HG03139 (cell line): ENCODE measurements around the gene MLST8.
"Not testable (repeated sequence)": the region's sequence is repeated elsewhere in the genome, so short reads cannot be mapped to it uniquely, and the experiment has no call there.

Source experiments
- ATAC-seq: cut with Tn5 transposase; IDR thresholded peaks from one replicate; pipeline ENCODE4 v1.9.1; 2021; ENCODE audit not compliant: unreplicated experiment

The MLST8 gene

DNA sequence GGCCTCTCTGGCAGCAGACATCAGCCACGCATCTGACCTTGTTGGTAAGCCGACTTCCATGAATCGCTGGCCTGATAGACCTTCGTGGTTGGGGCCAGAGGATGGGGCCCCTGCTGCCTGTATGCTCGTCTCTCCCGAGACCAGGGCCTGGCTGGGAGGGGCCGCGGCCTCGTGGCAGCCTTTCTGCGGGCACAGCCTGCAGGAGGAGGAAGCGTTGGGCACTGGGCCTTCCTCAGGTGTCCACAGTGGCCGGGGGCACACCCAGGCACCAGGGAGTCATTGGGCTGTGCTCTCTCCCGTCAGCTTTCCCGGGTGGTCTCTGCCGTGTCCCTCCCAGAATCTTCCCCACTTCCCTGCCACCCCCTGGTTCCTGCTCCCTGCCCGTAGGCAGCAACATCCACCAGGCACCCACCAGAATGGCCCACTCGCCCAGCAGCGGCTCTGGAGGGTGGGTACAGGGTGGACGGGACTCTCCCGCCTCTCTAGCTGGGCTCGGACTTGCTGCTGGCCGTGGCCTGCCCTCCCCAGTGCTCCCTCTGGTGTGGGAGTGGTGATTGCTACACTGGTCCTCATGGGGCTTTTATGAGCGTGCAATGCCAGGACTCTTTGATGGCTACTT, 24.5 kb downstream of the MLST8 start:
- ATAC-seq, result no peak

DNA sequence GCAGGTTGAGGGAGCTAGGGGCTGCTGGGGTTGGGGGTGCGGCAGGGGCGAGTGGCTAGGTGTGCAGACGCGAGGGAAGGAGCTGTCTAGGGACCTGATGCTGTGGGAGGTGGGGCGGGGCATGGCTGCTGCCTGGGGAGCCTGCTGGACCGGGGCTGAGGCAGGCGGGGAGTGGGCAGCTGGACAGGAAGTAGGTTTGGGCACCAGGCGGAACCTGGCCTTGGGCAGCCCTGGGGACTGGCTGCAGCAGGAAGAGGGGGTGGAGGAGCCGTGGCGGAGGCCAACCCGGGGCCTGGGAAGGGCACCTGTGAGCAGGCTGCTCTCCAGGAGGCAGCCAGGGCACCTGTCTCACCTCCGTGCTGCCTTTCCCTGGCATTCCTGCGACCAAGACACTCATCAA, 25.1 kb downstream of the MLST8 start:
- ATAC-seq, result no peak

DNA sequence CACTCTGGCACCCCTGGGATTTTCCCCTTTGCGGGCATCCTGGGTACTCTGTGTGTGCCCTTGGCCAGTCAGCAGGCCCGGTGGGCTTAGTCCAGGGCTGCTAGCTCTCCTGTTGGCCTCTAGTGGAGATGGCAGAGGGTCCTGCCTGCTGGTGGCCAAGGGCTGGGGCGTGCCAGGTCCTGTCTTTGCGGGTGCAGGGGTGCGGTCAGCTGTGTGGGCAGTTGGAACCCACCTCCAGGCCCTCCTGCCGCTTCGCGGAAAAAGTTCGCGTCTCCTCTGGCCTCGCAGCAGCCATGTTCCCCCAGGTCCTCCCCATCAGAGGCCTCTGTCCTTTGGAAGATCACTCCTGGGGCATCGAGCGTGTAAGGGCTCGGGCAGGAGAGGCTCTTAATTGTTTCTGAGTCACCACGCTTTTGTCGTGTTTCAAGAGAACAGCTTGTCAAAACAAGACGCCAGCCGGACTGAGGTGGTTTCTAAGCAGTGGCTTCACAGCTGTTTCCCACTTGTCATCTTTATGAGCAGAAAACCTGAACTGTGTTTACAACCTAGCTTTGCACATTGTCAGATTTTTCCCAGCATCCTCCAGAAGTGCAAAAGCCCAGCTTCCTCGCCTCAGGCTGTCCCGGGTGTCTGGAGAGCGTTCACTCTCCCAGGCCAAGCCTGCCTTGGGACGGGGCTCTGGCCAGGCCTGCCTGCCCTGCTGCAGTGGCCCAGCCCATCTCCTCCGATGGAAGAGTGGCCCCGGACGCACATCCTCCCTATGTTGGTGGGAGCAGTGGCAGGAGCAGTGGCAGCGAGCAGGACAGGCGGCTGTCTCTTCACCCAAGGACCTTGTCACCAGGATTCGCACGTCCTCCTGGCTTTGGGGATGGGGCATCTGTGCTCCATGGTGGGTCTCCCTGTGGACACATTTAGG, 26.0 kb downstream of the MLST8 start:
- no peak for ATAC-seq

DNA sequence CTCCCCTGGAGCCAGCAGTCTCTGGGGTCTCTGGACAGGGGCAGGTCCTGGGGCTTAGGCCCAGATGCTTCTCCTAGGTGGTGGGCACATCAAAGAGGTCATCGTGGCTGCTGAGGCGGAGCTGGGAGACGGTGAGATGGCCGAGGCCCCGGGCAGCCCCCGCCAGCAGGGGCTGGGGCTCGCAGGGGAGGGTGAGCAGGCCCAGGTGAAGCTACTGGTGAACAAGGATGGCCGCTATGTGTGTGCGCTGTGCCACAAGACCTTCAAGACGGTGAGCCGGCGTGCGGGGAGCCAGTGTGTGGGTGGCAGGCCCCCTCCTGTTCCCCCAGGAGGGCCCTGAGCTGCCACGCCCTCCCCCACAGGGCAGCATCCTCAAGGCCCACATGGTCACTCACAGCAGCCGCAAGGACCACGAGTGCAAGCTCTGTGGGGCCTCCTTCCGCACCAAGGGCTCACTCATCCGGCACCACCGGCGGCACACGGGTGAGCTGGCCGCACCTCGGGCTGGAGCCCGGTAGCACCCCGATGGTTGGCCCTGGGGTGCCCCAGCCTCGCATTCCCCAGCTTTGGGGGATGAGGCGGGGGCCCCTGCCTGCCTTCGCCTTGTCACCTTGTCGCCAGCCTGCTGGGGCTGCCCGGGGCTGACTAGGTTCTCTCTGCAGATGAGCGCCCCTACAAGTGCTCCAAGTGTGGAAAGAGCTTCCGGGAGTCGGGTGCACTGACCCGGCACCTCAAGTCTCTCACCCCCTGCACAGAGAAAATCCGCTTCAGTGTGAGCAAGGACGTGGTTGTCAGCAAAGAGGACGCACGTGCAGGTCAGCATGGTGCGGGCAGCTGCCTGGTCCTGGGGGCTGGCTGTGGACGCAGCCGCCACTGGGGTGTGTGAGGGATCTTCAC, 27.1 kb downstream of the MLST8 start:
- ATAC-seq, result no peak

DNA sequence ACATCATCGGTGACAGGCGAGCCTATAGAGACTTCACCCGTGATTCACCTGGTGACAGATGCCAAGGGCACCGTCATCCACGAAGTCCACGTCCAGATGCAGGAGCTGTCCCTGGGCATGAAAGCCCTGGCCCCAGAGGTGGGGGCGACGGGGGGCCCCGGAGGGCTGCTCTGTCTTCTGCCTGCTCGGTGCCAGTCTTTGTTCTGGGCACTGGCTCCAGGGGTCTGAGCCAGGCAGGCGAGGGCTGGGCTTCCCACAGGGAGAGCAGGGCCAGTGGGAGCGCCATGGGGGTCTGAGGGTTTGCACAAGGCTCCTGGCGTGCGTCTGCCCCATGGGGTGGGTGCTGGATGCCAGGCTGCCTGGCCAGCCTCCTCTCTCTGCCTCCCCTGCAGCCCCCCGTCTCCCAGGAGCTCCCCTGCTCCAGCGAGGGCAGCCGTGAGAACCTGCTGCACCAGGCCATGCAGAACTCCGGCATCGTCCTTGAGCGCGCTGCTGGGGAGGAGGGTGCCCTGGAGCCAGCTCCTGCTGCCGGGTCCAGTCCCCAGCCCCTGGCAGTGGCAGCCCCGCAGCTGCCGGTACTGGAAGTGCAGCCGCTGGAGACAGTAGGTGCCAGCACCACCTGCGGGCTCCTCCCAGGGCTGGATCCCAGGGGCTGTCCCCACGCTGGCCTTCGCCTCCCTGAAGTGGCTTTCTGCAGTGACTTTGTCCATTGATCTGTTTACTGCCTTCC, 28.0 kb downstream of the MLST8 start:
- no peak for ATAC-seq

DNA sequence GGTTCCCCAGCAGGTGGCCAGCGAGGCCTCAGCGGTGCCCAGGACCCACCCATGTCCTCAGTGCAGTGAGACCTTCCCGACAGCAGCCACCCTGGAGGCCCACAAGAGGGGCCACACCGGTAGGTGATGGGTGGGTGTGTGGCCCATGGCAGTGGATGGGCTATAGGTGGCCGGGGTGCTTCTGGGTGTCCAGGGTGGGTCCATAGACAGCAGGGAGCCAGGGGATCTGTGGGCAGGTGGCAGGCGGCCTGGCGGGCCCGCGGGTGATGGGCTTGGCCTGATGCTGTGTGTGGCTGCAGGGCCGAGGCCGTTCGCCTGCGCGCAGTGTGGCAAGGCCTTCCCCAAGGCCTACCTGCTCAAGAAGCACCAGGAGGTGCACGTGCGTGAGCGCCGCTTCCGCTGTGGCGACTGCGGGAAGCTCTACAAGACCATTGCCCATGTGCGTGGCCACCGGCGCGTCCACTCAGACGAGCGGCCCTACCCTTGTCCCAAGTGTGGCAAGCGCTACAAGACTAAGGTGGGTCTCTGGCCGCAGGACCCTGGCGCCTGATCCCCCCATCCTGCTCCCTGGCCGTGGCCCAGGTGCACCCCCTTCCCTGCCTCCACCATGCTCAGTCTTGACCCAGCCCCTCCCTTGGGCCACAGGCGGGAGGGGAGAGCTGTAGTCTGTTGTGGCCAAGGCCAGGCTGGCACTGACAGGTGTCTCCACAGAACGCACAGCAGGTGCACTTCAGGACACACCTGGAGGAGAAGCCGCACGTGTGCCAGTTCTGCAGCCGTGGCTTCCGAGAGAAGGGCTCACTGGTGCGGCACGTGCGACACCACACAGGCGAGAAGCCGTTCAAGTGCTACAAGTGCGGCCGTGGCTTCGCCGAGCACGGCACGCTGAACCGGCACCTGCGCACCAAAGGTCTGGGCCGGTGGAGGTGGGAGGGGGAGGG, 28.9 kb downstream of the MLST8 start:
- ATAC-seq, result no peak

DNA sequence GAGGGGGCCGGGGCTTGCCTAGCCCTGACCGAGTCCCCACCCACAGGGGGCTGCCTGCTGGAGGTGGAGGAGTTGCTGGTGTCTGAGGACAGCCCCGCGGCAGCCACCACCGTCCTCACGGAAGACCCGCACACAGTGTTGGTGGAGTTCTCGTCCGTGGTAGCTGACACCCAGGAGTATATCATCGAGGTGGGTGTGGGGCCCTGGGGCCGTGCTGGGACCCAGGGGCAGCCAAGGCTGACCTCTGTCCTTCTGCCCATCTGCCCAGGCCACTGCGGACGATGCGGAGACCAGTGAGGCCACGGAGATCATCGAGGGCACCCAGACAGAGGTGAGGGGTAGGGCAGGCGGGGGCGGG, 29.5 kb downstream of the MLST8 start:
- no peak for ATAC-seq

DNA sequence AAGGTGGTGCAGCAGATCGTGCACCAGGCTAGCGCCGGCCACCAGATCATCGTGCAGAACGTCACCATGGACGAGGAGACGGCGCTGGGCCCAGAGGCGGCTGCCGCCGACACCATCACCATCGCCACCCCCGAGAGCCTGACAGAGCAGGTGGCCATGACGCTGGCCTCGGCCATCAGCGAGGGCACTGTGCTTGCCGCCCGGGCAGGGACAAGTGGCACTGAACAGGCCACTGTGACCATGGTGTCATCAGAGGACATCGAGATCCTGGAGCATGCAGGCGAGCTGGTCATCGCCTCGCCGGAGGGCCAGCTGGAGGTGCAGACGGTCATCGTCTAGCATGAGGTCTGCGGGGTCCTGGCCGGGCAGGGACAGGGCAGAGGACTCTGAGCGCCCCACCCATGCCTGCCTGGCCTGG, 30.0 kb downstream of the MLST8 start:
- no peak for ATAC-seq

DNA sequence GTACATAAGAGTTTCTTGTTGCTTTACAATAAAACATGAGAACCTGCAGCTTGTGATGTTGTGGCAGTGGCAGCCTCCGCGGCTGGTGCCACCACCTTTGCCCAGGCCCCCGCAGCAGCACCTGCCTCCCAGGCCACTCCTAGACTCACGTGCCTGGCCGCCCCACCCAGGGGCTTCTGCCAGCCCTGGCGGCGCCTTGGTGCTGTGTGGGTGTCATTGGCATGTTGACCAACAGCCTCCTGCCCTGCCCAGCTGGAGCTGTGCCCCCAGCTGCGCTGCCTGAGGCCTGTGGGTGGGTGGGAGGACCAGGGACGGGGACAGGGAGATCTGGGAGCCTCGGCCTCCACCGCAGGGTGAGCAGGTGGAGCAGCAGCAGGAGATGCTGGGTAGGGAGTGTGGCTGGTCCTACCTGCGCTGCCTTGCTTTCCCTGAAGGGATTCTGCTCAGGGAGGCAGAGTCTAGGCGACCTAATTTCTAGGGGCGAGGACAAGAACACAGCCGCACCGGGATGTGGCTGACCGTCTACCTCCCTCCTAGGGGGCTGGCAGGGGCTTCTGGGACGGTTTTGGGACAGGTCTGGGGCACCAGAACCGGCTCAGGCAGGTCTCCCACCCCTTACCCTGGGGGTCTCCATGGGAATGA, 30.6 kb downstream of the MLST8 start:
- no peak for ATAC-seq

DNA sequence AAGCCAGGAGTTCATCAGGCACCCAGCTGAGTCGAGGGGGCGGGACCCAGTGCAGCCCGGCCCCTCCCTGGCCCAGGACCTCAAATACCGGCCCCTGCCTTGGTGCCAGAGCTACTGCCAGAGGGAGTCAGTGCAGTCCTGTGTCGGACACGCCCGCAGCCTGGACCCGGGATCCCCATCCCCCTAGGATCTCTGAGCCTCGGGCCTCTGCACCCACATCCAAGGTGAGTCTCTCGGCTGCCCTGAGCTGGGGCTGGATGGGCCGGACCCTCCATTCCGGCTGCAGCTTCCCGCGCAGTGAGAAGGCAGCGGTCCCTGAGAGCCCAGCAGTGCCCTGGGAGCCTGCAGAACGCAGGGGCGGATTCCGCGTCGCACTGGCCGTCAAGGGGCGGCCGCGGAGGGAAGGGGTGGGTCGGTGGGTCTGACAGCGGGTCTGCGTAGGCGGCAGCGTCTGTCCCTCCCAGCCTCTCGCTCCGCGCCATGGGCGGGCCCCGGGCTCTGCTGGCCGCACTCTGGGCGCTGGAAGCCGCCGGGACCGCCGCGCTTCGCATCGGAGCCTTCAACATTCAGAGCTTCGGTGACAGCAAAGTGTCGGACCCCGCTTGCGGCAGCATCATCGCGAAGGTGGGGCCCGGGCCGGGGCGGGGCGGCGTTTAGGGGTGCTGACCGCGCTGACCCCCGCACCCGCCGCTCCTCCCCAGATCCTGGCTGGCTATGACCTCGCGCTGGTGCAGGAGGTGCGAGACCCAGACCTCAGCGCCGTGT, 31.3 kb downstream of the MLST8 start, which contains the start of gene DNASE1L2:
Gene DNASE1L2 (plus strand): TSS at position 108 of the 765 bp plus-strand sequence. CDS start 373 bp downstream, at position 481.
- no peak for ATAC-seq

DNA sequence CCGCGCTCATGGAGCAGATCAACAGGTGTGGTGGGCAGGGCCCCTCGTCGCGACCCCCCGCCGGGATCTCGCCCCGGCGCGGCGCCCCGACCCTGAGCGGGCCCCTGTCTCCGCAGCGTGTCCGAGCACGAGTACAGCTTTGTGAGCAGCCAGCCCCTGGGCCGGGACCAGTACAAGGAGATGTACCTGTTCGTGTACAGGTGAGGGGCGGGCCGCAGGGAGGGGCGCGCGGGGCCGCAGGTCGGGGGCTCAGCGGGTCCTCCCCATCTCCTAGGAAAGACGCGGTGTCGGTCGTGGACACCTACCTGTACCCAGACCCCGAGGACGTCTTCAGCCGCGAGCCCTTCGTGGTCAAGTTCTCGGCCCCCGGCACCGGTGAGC, 31.8 kb downstream of the MLST8 start:
- no peak for ATAC-seq

DNA sequence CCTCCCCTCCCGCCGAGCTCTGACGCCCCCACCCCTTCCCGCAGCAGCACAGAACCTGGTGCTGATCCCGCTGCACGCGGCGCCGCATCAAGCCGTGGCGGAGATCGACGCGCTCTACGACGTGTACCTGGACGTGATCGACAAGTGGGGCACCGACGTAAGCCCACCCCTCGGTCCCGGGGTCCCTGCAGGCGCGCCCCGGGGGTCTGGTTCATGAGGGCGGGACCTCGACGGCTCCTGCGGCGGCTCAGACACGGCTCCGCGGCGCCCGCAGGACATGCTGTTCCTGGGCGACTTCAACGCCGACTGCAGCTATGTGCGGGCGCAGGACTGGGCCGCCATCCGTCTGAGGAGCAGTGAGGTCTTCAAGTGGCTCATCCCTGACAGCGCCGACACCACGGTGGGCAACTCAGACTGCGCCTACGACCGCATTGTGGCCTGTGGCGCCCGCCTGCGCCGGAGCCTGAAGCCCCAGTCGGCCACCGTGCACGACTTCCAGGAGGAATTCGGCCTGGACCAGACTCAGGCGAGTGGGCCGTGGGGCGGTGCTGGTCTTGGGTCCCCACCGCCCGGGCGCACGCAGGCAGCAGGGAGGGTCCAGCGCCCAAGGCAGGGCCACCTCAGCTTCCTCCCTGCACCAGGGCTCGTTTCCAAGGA, 32.4 kb downstream of the MLST8 start:
- no peak for ATAC-seq

DNA sequence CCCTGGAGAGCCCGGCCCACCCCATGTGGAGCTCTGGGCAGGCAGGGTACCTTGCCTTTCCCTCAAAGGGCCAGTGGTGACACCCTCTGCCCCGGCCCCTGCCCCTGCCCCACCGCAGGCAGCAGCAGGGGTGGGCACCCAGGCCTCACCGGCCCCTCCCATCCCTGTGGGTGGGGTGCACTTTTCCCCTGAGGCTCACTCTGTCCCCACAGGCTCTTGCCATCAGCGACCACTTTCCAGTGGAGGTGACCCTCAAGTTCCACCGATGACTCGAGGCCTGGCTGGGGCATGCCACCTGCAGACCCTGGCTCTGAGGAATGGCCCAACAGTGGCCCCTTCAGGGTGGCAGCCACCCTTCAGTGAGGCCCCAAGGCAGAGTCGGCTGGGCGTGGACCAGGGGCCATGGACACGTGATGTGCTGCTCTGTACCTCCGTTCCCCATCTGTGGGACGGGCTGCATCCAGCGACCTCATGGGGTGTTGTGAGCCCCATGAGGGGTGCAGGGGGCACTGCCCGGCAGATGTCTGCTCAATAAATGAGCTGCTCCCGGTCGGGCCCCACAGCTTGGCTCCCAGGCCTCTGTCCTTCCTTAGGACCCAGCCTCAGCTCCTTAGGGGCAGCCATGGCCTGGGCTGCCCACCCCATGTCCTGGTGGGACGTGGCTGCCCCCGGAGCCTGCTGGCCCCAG, 33.0 kb downstream of the MLST8 start:
- no peak for ATAC-seq

DNA sequence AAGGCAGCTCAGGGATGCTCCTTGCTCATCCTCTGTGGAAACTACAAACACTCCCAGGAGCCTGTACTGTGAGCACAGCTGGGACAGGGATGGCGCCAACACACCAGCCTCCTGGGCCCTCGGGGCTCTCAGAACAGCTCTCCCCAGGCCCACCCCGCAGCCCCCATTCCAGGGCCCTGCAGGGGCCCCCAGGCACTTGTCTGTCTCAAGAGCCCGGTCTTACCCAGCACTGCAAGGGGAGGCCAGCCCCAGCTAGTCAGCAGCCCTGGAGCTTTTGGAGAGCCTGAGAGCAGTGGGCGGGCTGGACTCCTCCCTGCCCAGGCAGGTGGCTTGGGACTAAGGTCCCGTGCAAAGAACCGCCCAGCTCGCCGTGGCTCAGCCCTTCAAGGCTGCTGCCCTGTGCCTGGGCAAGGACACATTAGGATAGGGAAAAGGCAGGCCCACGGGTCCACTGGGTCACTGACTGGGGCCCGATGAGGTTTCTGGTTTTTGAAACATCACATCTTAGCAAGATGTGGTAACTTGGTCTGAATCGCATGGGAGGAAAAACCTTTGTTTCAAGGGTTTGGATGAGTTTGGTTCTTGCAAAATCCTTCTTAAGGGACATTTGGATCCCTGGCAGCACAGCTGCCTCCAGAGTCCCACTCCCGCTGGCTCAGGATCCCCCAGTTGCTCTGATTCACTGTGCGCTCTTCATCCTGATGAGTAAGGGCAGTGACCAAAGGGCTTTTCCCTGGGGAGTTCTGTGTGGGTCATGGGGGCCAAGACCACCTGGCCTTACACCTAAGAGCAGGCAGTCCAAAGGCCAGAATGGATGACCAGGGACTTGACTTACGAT, 33.8 kb downstream of the MLST8 start:
- ATAC-seq, result no peak

DNA sequence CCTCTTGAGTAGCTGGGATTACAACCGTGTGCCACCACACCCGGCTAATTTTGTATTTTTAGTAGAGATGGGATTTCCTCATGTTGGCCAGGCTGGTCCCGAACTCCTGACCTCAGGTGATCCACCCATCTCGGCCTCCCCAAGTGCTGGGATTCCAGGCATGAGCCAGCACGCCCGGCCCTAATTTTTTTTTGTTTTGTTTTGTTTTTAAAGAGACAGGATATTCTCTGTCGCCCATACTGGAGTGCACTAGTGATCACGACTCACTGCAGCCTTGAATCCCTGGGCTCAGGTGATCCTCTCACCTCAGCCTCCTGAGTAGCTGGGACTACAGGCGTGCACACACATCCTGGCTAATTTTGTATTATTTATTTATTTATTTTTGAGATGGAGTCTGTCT, 35.1 kb downstream of the MLST8 start:
- ATAC-seq, result not testable (repeated sequence)

DNA sequence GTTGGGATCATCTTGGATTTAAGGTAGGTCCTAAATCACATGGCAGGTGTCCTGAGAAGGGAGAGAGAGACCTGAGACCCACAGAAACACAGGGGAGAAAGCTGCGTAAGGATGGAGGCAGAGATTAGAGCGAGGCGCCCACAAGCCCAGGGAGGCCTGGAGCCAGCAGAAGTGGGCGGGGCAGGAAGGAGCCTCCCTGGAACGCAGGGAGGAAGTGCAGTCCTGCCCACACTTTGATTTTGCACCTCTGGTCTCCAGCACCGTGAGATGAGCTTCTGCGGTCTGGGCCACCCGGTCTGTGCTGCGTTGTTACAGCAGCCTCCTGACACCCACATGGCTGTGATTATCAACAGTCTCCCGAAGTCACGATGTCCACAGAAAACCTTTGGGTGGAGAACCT, 37.3 kb downstream of the MLST8 start:
- no peak for ATAC-seq
